Coronary artery (tissue), 2 donors: ENCODE results near the gene PSMA8.
"Not testable (repeated sequence)": the region's sequence is repeated elsewhere in the genome, so short reads cannot be mapped to it uniquely, and the experiment has no call there.

Experiments used
- DNase-seq: peaks from one replicate; pipeline ENCODE4 v3.0.0-alpha.2; 2017; ENCODE audit warnings: low spot score
- H3K27ac ChIP-seq, 2 donors: fragments of 200-600 bp; sonication (generic); one replicate each; pipeline ENCODE4 v1.5.1; 2016 to 2019
- H3K4me3 ChIP-seq: fragments of 200-600 bp; sonication (generic); 2 replicates; pipeline ENCODE4 v1.5.1; 2016; ENCODE audit warnings: mild to moderate bottlenecking, moderate library complexity
- TF ChIP-seq, protein P1 (sequence below): fragments of 200-600 bp; sonication (generic); IDR thresholded peaks from one replicate; pipeline ENCODE4 v1.5.1; 2019; ENCODE audit warnings: antibody characterized with exemption

PSMA8 gene

DNA sequence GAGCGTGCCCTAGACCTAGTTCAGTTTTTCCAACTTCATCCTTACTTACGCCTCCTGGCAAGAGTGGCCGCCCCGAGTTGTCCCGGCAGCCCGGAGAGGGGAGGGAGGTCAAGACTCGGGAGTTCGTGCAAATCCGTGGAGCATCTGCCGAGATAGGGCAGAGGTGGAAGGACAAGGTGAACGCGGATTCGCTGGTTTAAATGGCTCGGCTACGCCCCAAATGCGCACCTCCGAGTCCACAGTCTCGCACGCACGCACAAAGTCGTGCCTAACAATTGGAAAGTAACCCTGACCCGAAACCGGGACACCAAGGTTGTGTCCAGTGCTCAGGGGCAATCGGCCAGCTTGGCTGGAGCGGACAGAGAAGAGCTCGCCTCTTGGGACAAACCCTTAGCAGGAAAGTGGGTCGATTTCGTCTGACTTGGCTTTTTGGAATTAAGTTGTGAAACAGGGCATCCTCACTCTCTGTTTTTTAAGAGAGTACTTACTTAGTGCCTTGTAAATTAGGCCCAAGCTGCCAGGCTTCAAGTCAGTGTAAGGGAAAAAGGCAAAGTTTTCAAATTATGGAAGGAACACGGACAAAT is 42.5 kb upstream of the PSMA8 start:
- H3K4me3 ChIP-seq: peak overlapping the region; percentile 96
- no peak for DNase-seq
- peak overlapping the region; percentile 93 to 99 for H3K27ac ChIP-seq
- TF ChIP-seq, protein P1, sequence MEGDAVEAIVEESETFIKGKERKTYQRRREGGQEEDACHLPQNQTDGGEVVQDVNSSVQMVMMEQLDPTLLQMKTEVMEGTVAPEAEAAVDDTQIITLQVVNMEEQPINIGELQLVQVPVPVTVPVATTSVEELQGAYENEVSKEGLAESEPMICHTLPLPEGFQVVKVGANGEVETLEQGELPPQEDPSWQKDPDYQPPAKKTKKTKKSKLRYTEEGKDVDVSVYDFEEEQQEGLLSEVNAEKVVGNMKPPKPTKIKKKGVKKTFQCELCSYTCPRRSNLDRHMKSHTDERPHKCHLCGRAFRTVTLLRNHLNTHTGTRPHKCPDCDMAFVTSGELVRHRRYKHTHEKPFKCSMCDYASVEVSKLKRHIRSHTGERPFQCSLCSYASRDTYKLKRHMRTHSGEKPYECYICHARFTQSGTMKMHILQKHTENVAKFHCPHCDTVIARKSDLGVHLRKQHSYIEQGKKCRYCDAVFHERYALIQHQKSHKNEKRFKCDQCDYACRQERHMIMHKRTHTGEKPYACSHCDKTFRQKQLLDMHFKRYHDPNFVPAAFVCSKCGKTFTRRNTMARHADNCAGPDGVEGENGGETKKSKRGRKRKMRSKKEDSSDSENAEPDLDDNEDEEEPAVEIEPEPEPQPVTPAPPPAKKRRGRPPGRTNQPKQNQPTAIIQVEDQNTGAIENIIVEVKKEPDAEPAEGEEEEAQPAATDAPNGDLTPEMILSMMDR: no peak

DNA sequence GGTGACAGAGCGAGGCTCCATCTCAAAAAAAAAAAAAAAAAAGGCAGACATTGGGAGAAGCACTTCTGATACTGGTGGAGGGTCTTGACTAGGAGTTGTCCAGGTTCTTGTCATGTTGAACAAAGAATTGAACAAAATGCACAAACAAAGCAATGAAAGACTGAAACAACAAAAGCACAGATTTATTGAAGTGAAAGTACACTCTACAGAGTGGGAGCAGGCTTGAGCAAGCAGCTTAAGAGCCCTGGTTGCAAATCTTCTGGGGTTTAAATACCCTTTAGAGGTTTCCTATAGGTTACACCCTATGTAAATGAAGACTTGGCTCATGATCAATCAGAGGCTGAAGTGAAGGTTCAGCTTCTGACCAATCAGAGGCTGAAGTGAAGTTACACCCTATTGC is 36.8 kb upstream of the PSMA8 start:
- no peak for DNase-seq
- TF ChIP-seq, protein P1: no peak
- H3K4me3 ChIP-seq: no peak overlapping the region
- H3K27ac ChIP-seq: no peak overlapping the region

DNA sequence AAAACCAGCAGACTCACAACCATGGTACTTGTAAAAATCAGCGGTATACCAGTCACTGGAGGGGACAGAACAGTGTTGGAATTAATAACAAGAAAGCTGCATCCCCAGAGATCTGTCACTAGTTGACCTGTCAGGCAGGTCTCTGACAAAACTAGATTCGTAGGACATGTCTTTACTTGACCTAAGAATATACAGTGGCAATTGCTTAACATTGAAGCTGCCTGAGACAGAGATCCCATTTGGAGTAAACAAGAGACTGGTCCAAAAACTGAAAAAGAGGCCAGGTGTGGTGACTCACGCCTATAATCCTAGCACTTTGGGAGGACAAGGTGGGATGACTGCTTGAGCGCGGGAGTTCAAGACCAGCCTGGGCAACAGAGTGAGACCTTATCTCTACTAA is 36.1 kb upstream of the PSMA8 start:
- TF ChIP-seq, protein P1: no peak
- no peak for DNase-seq
- no peak overlapping the region for H3K27ac ChIP-seq
- H3K4me3 ChIP-seq: no peak overlapping the region

DNA sequence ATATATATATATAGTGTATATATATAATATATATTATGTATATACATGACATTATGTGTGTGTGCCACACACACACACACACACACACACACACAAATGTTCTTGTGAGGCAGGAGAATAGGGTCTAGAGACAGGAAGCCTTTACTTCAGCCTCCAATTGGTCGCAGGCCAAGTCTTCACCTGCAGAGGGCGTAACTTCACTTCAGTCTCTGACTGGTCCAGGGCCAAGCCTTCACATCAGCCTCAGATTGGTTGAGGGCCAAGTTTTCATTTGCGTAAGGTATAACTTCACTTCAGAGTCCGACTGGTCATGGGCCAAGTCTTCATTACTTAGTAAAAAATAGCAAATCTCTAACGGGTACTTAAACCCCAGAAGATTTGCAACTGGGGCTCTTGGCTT is 30.1 kb upstream of the PSMA8 start:
- H3K27ac ChIP-seq: no peak overlapping the region
- TF ChIP-seq, protein P1: no peak
- no peak overlapping the region for H3K4me3 ChIP-seq
- no peak for DNase-seq

DNA sequence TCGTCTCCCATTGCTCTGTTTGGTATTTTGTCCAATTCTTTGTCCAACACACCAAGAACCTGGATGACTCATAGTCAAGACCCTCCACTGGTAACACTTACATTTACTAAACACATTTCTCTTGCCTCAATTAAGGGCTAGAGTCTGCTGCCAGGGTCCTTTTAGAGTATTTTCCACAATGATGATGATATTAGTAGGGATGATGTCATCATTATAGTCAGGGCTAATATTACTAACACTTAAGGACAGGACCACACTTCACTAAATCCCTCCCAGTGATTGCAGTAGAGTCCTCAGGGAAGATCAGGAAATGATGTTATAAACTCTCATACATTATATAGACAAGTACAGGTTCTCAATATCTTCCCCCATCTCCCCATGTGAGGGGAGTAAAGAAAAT is 29.6 kb upstream of the PSMA8 start:
- TF ChIP-seq, protein P1: no peak
- no peak overlapping the region for H3K4me3 ChIP-seq

DNA sequence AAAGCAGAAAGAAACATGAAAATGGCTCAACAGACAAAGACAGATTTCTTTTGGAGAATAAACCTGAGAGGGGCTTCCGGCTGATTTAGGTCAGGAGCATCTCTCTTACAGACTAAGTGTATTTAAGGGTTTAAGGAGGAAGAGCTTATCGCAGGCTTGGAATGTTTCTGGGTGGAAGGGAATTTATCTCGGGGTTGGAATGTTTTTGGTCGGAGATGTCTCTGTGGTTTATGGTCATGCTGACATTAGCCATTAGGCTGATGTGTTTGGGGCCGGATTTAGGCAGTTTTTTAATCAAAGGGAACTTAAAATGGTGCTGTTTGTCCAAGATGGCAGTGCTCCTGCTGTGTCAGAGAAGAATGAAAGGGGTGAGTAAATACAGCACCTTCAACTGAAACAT is 14.4 kb upstream of the PSMA8 start:
- TF ChIP-seq, protein P1: no peak
- H3K4me3 ChIP-seq: no peak overlapping the region
- H3K27ac ChIP-seq: no peak overlapping the region
- DNase-seq: no peak

More for the DNA sequence above, 29.6 kb upstream of the PSMA8 start:
- no peak for DNase-seq
- no peak overlapping the region for H3K27ac ChIP-seq

DNA sequence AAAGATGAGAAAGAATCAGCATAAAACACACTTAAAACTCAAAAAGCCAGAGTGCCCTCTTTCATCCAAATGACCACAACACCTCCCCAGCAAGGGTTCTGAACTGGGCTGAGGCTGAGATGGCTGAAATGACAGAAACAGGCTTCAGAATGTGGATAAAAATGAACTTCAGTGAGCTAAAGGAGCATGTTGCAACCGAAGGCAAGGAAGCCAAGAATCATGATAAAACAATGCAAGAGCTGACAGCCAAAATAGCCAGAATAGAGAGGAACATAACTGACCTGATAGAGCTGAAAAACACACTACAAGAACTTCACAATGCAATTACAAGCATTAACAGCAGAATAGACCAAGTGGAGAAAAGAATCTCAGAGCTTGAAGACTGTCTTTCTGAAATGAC is 12.2 kb upstream of the PSMA8 start:
- TF ChIP-seq, protein P1: no peak
- Histone ChIP-seq H3K27ac (no peak overlapping the region), H3K4me3 (no peak overlapping the region)
- DNase-seq: no peak

DNA sequence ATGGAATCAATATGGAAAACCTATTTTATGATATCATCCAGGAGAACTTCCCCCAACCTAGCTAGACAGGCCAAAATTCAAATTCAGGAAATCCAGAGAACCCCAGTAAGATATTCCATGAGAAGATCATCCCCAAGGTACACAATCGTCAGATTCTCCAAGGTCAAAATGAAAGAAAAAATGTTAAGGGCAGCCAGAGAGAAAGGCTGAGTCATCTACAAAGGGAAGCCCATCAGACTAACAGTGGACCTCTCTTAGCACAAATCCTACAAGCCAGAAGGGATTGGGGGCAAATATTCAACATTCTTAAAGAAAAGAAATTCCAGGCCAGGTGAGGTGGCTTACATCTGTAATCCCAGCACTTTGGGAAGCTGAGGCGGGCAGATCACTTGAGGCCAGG is 11.7 kb upstream of the PSMA8 start:
- not testable (repeated sequence) for H3K27ac ChIP-seq

More for the DNA sequence above, 11.7 kb upstream of the PSMA8 start:
- not testable (repeated sequence) for H3K4me3 ChIP-seq, DNase-seq
